Keratinocyte (primary cell): ENCODE data around the gene ACYP2. TPM values are rescaled to one million over a fixed set of nuclear protein-coding genes. Genes with fewer than 3 reads are reported as not detected.

Source experiments
- DNase-seq: peaks from one replicate; pipeline ENCODE4 v3.0.0-alpha.2; 2011; ENCODE audit warnings: low read depth, missing footprints, low spot score
- FAIRE-seq: peaks from 2 replicates; lab custom pipeline; 2011; peaks lifted over from hg19 to GRCh38; lab: Jason Lieb, UNC
- H2AFZ ChIP-seq: 2 replicates; pipeline ENCODE4 v1.6.0; 2012; ENCODE audit warnings: low read length, control low read depth, inconsistent platforms; ENCODE audit not compliant: control insufficient read depth
- H3K27ac ChIP-seq: 2 replicates; pipeline ENCODE4 v1.5.1; 2011; ENCODE audit warnings: low read length; ENCODE audit not compliant: control insufficient read depth, insufficient read depth
- H3K27me3 ChIP-seq: 3 replicates; pipeline ENCODE4 v1.6.0; 2011; ENCODE audit warnings: low read length; ENCODE audit not compliant: control insufficient read depth, insufficient read depth; ENCODE audit errors: extremely low read depth
- H3K36me3 ChIP-seq, 2 experiments: 2 replicates in 1 of 2; 3 replicates in 1 of 2; pipeline ENCODE4 v1.5.1; 2011; ENCODE audit warnings: low read length in 2 of 2, mild to moderate bottlenecking in 1 of 2; ENCODE audit not compliant: control insufficient read depth in 2 of 2, insufficient read depth in 2 of 2; ENCODE audit errors: extremely low read depth in 1 of 2
- H3K4me1 ChIP-seq: 3 replicates; pipeline ENCODE4 v1.5.1; 2011; ENCODE audit warnings: low read length; ENCODE audit not compliant: control insufficient read depth, insufficient read depth; ENCODE audit errors: extremely low read depth
- H3K4me2 ChIP-seq: 3 replicates; pipeline ENCODE4 v1.6.0; 2011; ENCODE audit warnings: low read depth, low read length; ENCODE audit not compliant: control insufficient read depth, insufficient read depth; ENCODE audit errors: extremely low read depth
- H3K4me3 ChIP-seq, 3 experiments: fragments of 200-600 bp in 1 of 3; sonication (generic) in 1 of 3; 2 replicates in 2 of 3; 3 replicates in 1 of 3; pipeline ENCODE4 v1.5.1; 2011 to 2016; ENCODE audit warnings: low read length in 3 of 3, mild to moderate bottlenecking in 3 of 3, control low read depth in 2 of 3, inconsistent platforms in 1 of 3, low read depth in 1 of 3, mixed read lengths in 1 of 3, mixed run types in 1 of 3, moderate library complexity in 1 of 3; ENCODE audit not compliant: control insufficient read depth in 2 of 3, insufficient read depth in 2 of 3; ENCODE audit errors: extremely low read depth in 1 of 3
- H3K79me2 ChIP-seq: 2 replicates; pipeline ENCODE4 v1.6.0; 2012; ENCODE audit warnings: low read length; ENCODE audit not compliant: control insufficient read depth, insufficient read depth
- H3K9ac ChIP-seq: 3 replicates; pipeline ENCODE4 v1.6.0; 2011; ENCODE audit warnings: low read length; ENCODE audit not compliant: control insufficient read depth, insufficient read depth; ENCODE audit errors: extremely low read depth
- H3K9me1 ChIP-seq: 3 replicates; pipeline ENCODE4 v1.6.0; 2011; ENCODE audit warnings: low read length; ENCODE audit not compliant: control insufficient read depth, insufficient read depth; ENCODE audit errors: extremely low read depth
- H3K9me3 ChIP-seq: 2 replicates; pipeline ENCODE4 v1.5.1; 2012; ENCODE audit warnings: low read depth, low read length; ENCODE audit not compliant: control insufficient read depth
- H4K20me1 ChIP-seq: 3 replicates; pipeline ENCODE4 v1.6.0; 2011; ENCODE audit warnings: low read length; ENCODE audit not compliant: control insufficient read depth, insufficient read depth; ENCODE audit errors: extremely low read depth
- CTCF ChIP-seq, 3 experiments: IDR thresholded peaks in 1 of 3; conservative IDR thresholded peaks in 1 of 3; optimal IDR thresholded peaks in 1 of 3; 2 replicates in 2 of 3; 3 replicates in 1 of 3; pipeline versions ENCODE3 to v1.5.1; 2011; ENCODE audit warnings: low read length in 3 of 3, mild to moderate bottlenecking in 3 of 3, moderate library complexity in 2 of 3, control low read depth in 1 of 3, inconsistent platforms in 1 of 3; ENCODE audit not compliant: insufficient read depth in 2 of 3; ENCODE audit errors: extremely low read depth in 1 of 3
- EZH2 ChIP-seq: IDR thresholded peaks from one replicate; pipeline ENCODE4 v1.6.1; 2012; ENCODE audit warnings: inconsistent platforms, mild to moderate bottlenecking, low read length, moderate library complexity
- dilution Hi-C: fragments of 300-500 bp; cut with MboI; formaldehyde crosslinking; loops from one replicate; pipeline ENCODE4 v1.7.0; 2020; ENCODE audit warnings: low sequenced_read_pairs; ENCODE audit not compliant: extremely low pct_ligation_motif_present
- polyA plus RNA-seq, 5 experiments: library from polyadenylated mRNA; depleted of rRNA in 3 of 5; stranded (reverse) in 3 of 5; stranded (forward) in 1 of 5; unstranded in 1 of 5; fragments of >200 nt; gene quantifications; 1 replicate in 1 of 5; 2 replicates in 3 of 5; 3 replicates in 1 of 5; pipeline versions ENCODE4 v1.2.1 to v1.2.3, GENCODE V29; 2011 to 2012; ENCODE audit warnings: missing spikeins in 2 of 5, low read depth in 1 of 5, low replicate concordance in 1 of 5

The ACYP2 gene
- polyA plus RNA-seq, 1 donor (not counting 4 experiments of a cell fraction or from before 2014, with no cell fraction given) = 8.7 TPM

GRCh38 chr2:54325148-54325547 lies 209.7 kb downstream of the ACYP2 start:
- FAIRE-seq (no peak), DNase-seq (no peak)
- Histone ChIP-seq H3K79me2 (no peaks in the 10 kb centered on the region), H3K9ac (no peak overlapping the region), H3K36me3 (no peaks in the 10 kb centered on the region), H3K4me2 (no peak overlapping the region), H3K9me1 (no peaks in the 10 kb centered on the region), H4K20me1 (no peaks in the 10 kb centered on the region), H2AFZ (no peak overlapping the region), H3K4me3 (no peak overlapping the region), H3K27me3 (no peaks in the 10 kb centered on the region), H3K9me3 (no peaks in the 10 kb centered on the region), H3K4me1 (peaks cover 10% of the 10 kb centered on the region), H3K27ac (no peak overlapping the region)
- TF ChIP-seq CTCF (optimal IDR thresholded peaks at IDR 0.05 in 1 of 3, IDR thresholded peaks at IDR 0.05 in 1 of 3, conservative IDR thresholded peaks at IDR 0.05 in 1 of 3; ENCODE audit: extremely low read depth in 1 of 3, insufficient read depth in 2 of 3, low read length in 3 of 3) (no peak), EZH2 (no peak)
- dilution Hi-C loops = no loop called here

- no peak for FAIRE-seq
- H3K79me2 ChIP-seq = no peaks in the 10 kb centered on the region
- H3K4me1 ChIP-seq = peaks cover 19% of the 10 kb centered on the region
- peak overlapping the region; percentile 97 for H2AFZ ChIP-seq
- H3K9ac ChIP-seq = peak overlapping the region; percentile 77
- H4K20me1 ChIP-seq = no peaks in the 10 kb centered on the region
- H3K27ac ChIP-seq = peak overlapping the region; percentile 61
- H3K36me3 ChIP-seq = no peaks in the 10 kb centered on the region
- TF ChIP-seq CTCF (optimal IDR thresholded peaks at IDR 0.05 in 1 of 3, IDR thresholded peaks at IDR 0.05 in 1 of 3, conservative IDR thresholded peaks at IDR 0.05 in 1 of 3; ENCODE audit: extremely low read depth in 1 of 3, insufficient read depth in 2 of 3, low read length in 3 of 3) (no peak), EZH2 (no peak)
- H3K4me2 ChIP-seq = peak overlapping the region; percentile 95
- peak overlapping the region; percentile 46 to 76 (median 74) for H3K4me3 ChIP-seq
- DNase-seq = no peak
- H3K27me3 ChIP-seq = no peaks in the 10 kb centered on the region
- dilution Hi-C loops = no loop called here
- H3K9me3 ChIP-seq = no peaks in the 10 kb centered on the region
- H3K9me1 ChIP-seq = no peaks in the 10 kb centered on the region
These were observed 214.2 kb downstream of the ACYP2 start for GRCh38 chr2:54329482-54330161.
